ENCODE data around the gene ELOVL3. TPM values are rescaled to one million over a fixed set of nuclear protein-coding genes. Genes with fewer than 3 reads are reported as not detected.

The ELOVL3 gene
- total and polyA plus RNA-seq, 2 experiments from 2014 or later = 0.59 TPM; not detected in 1

GRCh38 chr10:102264371-102264770, 38.3 kb downstream of the ELOVL3 start (continued):
- TF ChIP-seq CTCF (conservative IDR thresholded peaks at IDR 0.05; ENCODE audit: low read depth in 2 of 2) = no peak
- no peak for TF ChIP-seq JUNB (IDR thresholded peaks at IDR 0.05; ENCODE audit: unreplicated experiment)
- TF ChIP-seq ZNF331 (CRISPR knock-in tag; IDR thresholded peaks at IDR 0.05; ENCODE audit: low read depth) = no peak
- no peak for TF ChIP-seq EZH2 (IDR thresholded peaks at IDR 0.05; ENCODE audit: low read depth, unreplicated experiment)
- TF ChIP-seq REST (IDR thresholded peaks at IDR 0.05; ENCODE audit: unreplicated experiment) = no peak
- no peak for TF ChIP-seq NANOG (IDR thresholded peaks at IDR 0.05; ENCODE audit: borderline replicate concordance)

- no peaks in the 10 kb centered on the region for H3K9me2 ChIP-seq (ENCODE audit: insufficient read depth)
- no peak for DNase-seq (ENCODE audit: low spot score)
- H3K4me2 ChIP-seq = no peak overlapping the region
- H3K4me3 Mint-ChIP-seq = no peak overlapping the region
- no peak overlapping the region for H3K27ac Mint-ChIP-seq
- TF ChIP-seq POLR2AphosphoS5 (IDR thresholded peaks at IDR 0.05; ENCODE audit: low read depth) = no peak
- no peak overlapping the region for H3K4me3 ChIP-seq
- H4K20me1 ChIP-seq (replicated peaks; ENCODE audit: insufficient read depth) = peaks cover 18% of the 10 kb centered on the region
- no peaks in the 10 kb centered on the region for H3K9me3 Mint-ChIP-seq
- H3K27me3 Mint-ChIP-seq (ENCODE audit: insufficient read depth, low read depth, poor library complexity) = no peaks in the 10 kb centered on the region
- no peaks in the 10 kb centered on the region; the same call in 1 of the 2 replicates for H3K79me2 ChIP-seq (replicated peaks; ENCODE audit: insufficient read depth)
- no peak overlapping the region for H2AFZ ChIP-seq
- peaks cover 5% of the 10 kb centered on the region for H3K4me1 ChIP-seq (ENCODE audit: insufficient read depth)
- H3K27me3 ChIP-seq (ENCODE audit: insufficient read depth) = no peaks in the 10 kb centered on the region
- H3K36me3 Mint-ChIP-seq (ENCODE audit: low read depth) = no peaks in the 10 kb centered on the region
- no peak overlapping the region for H3K27ac ChIP-seq (ENCODE audit: low read depth)
- no peaks in the 10 kb centered on the region for H3F3A ChIP-seq (replicated peaks; ENCODE audit: low read depth)
- H3K36me3 ChIP-seq (ENCODE audit: insufficient read depth) = no peaks in the 10 kb centered on the region
- no peak for ATAC-seq
- H3K4me1 Mint-ChIP-seq = peaks cover 8% of the 10 kb centered on the region; the same call in 2 of the 3 replicates
Observed at GRCh38 chr10:102266670-102267069, 40.6 kb downstream of the ELOVL3 start.

- ATAC-seq (no peak), DNase-seq (ENCODE audit: low spot score) (no peak)
- Histone ChIP-seq H3K27ac (ENCODE audit: low read depth) (no peak overlapping the region), H3K4me3 (no peak overlapping the region), H3K4me2 (no peak overlapping the region), H4K20me1 (replicated peaks; ENCODE audit: insufficient read depth) (peaks cover 11% of the 10 kb centered on the region), H3K4me1 (ENCODE audit: insufficient read depth) (peaks cover 5% of the 10 kb centered on the region), H3K36me3 (ENCODE audit: insufficient read depth) (no peaks in the 10 kb centered on the region), H3K27me3 (ENCODE audit: insufficient read depth) (no peaks in the 10 kb centered on the region), H3F3A (replicated peaks; ENCODE audit: low read depth) (no peaks in the 10 kb centered on the region), H2AFZ (no peak overlapping the region), H3K9me2 (ENCODE audit: insufficient read depth) (no peaks in the 10 kb centered on the region), H3K79me2 (replicated peaks; ENCODE audit: insufficient read depth) (peaks cover 3% of the 10 kb centered on the region; the same call in 1 of the 2 replicates)
- no peak overlapping the region for H3K27ac Mint-ChIP-seq
- no peaks in the 10 kb centered on the region for H3K27me3 Mint-ChIP-seq (ENCODE audit: insufficient read depth, low read depth, poor library complexity)
- TF ChIP-seq ZNF331 (CRISPR knock-in tag; IDR thresholded peaks at IDR 0.05; ENCODE audit: low read depth) (no peak), STAT1 (IDR thresholded peaks at IDR 0.05; ENCODE audit: unreplicated experiment) (no peak), CREB1 (CRISPR knock-in tag; IDR thresholded peaks at IDR 0.05; ENCODE audit: low read depth) (no peak), EZH2 (IDR thresholded peaks at IDR 0.05; ENCODE audit: low read depth, unreplicated experiment) (no peak), EZH2phosphoT487 (IDR thresholded peaks at IDR 0.05; ENCODE audit: unreplicated experiment) (no peak), NANOG (IDR thresholded peaks at IDR 0.05; ENCODE audit: borderline replicate concordance) (no peak), JUNB (IDR thresholded peaks at IDR 0.05; ENCODE audit: unreplicated experiment) (no peak), ETS1 (IDR thresholded peaks at IDR 0.05) (no peak)
- H3K36me3 Mint-ChIP-seq (ENCODE audit: low read depth) = no peaks in the 10 kb centered on the region
- no peak overlapping the region for H3K4me3 Mint-ChIP-seq
- no peaks in the 10 kb centered on the region for H3K9me3 Mint-ChIP-seq
- peaks cover 8% of the 10 kb centered on the region; the same call in 2 of the 3 replicates for H3K4me1 Mint-ChIP-seq
Observed at GRCh38 chr10:102267748-102268147, 41.6 kb downstream of the ELOVL3 start.

Measured in GM23338 (cell line).